Measurements from ENCODE around the gene GLP2R. TPM values are rescaled to one million over a fixed set of nuclear protein-coding genes. Genes with fewer than 3 reads are reported as not detected.

Gene GLP2R
- total and polyA plus RNA-seq, 10 of the 15 experiments (the other 5 are each of a cell fraction or from before 2014, with no cell fraction given): not detected

DNA sequence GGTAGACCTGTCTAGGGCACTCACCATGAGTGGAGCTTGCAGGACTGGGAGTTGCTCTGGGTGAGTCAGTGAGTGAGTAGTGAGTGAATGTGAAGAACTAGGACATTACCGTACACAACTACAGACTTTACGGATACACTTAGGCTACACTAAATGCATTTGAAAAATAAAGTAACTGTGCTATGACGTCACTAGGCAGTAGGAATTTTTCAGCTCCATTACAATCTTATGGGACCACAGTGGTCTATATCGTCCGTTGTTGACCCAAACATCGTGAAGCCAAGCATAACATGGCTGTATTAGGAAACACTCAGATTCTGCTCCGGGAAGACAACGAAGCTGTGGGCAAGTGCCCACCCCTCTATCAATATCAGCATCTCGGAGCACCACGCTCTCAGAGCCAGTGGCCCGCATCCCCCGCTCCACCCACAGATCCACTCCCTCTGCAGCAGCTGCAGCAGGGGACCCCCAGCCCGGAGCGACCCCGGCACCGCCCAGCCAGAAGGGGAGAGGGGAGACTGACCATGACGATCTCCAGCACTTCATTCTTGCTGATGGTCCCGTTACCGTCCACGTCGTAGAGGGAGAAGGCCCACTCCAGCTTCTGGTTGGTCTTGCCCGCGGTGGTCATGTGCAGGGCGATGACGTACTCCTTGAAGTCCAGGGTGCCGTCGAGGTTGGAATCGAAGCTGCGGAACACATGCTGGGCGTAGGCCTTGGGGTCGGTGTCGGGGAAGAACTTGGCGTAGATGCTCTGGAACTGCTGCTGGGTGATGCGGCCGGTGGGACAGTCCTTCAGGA lies 78.8 kb downstream of the GLP2R start:
- ChIA-PET CTCF (interaction anchor here (1.4 kb wide), 1 partner anchor 14 kb away, joined by 3 read pairs; no protein-coding TSS in a partner anchor), SMC1A (ENCODE audit: uncharacterized antibody, unreplicated experiment) (no interaction called here), RAD21 (ENCODE audit: unreplicated experiment) (interaction anchor here (1.0 kb wide), 1 partner anchor 21 kb away, joined by 4 read pairs; no protein-coding TSS in a partner anchor), POLR2A (no interaction called here)
- H3K4me3 ChIP-seq: no peak overlapping the region
- no peaks in the 10 kb centered on the region for H3K79me2 ChIP-seq (ENCODE audit: control insufficient read depth, insufficient read depth, low read length)
- no peak for ATAC-seq
- no peak overlapping the region for H3K4me2 ChIP-seq (ENCODE audit: control insufficient read depth, insufficient read depth)
- TF ChIP-seq CBX5 (IDR thresholded peaks at IDR 0.05; ENCODE audit: low read depth) (no peak), ZBED1 (IDR thresholded peaks at IDR 0.05; ENCODE audit: borderline replicate concordance) (no peak), ZSCAN29 (IDR thresholded peaks at IDR 0.05) (no peak), BHLHE40 (IDR thresholded peaks at IDR 0.05; ENCODE audit: borderline replicate concordance in 1 of 2, low read depth in 2 of 2, low read length in 1 of 2) (no peak), WRNIP1 (IDR thresholded peaks at IDR 0.05; ENCODE audit: borderline replicate concordance, low read depth, low read length) (no peak), E2F4 (IDR thresholded peaks at IDR 0.05; ENCODE audit: low read depth, low read length) (no peak), IKZF2 (IDR thresholded peaks at IDR 0.05) (no peak), PKNOX1 (IDR thresholded peaks at IDR 0.05) (no peak), ZNF622 (IDR thresholded peaks at IDR 0.05) (no peak), JUNB (IDR thresholded peaks at IDR 0.05) (no peak)
- no peak overlapping the region for H3K27ac ChIP-seq (ENCODE audit: control insufficient read depth, insufficient read depth)
- H2AFZ ChIP-seq (ENCODE audit: control insufficient read depth, low read depth, low read length): no peak overlapping the region
- H3K9me3 ChIP-seq (replicated peaks; ENCODE audit: control insufficient read depth, insufficient read depth, low read length): no peaks in the 10 kb centered on the region
- peaks cover 0 to 2% of the 10 kb centered on the region in 2 experiments; a peak in 1 of 4 replicates for H3K27me3 ChIP-seq (replicated peaks in 1 of 2; ENCODE audit: control insufficient read depth in 2 of 2, insufficient read depth in 2 of 2, low read length in 1 of 2)
- WGBS (ENCODE audit: insufficient coverage, insufficient replicate concordance, low lambda C conversion rate, missing lambda C conversion rate): 68% methylated on average over 30 of the region's 35 CpGs
- H4K20me1 ChIP-seq (ENCODE audit: control insufficient read depth, insufficient read depth): no peaks in the 10 kb centered on the region
- no TSS peak for BruUV-seq (replicated peaks)
- no peak for FAIRE-seq
- intact Hi-C loops (cut with micrococcal nuclease; ENCODE audit: unreplicated experiment) (no loop called here), in situ Hi-C loops (cut with MboI) (no loop called here)
- no peak for DNase-seq (ENCODE audit: low read depth, low spot score)
- H3K36me3 ChIP-seq (ENCODE audit: control insufficient read depth in 2 of 2, insufficient read depth in 2 of 2, low read length in 1 of 2): no peaks in the 10 kb centered on the region
- no peak overlapping the region for H3K9ac ChIP-seq (ENCODE audit: control insufficient read depth, insufficient read depth, low read length)
- no peaks in the 10 kb centered on the region for H3K4me1 ChIP-seq (ENCODE audit: control insufficient read depth, insufficient read depth, low read length)
